ENCODE data around the gene AFP. TPM values are rescaled to one million over a fixed set of nuclear protein-coding genes. Genes with fewer than 3 reads are reported as not detected.

The AFP gene
- total and polyA plus RNA-seq, 2 of the 8 experiments (the other 6 are each of a cell fraction or from before 2014, with no cell fraction given): 6.1 to 10.4 TPM

- no peak overlapping the region for H2BK12ac ChIP-seq (ENCODE audit: low read depth, low read length)
- ChIA-PET POLR2A (ENCODE audit: partially characterized antibody) (interaction anchor here (1.0 kb wide), 1 partner anchor 16 kb away, joined by 3 read pairs; no protein-coding TSS in a partner anchor), CTCF (ENCODE audit: partially characterized antibody) (interaction anchor here (0.8 to 1.5 kb wide), 2 partner anchors 34 to 105 kb away, joined by 3 read pairs; no protein-coding TSS in a partner anchor)
- H4K8ac ChIP-seq (ENCODE audit: extremely low read depth, insufficient read depth, low read length): no peak overlapping the region
- TF ChIP-seq CTCF (IDR thresholded peaks at IDR 0.05; ENCODE audit: control extremely low read depth in 1 of 3, insufficient read depth in 1 of 3, low read depth in 1 of 3, low read length in 3 of 3) (no peak), TEAD4 (IDR thresholded peaks at IDR 0.05; ENCODE audit: low read depth, low read length) (no peak), MAX (IDR thresholded peaks at IDR 0.05) (no peak)
- DNase-seq (ENCODE audit: low read depth in 1 of 2, low spot score in 2 of 2): no peak
- H3K4me3 ChIP-seq (ENCODE audit: extremely low read depth in 1 of 4, insufficient read depth in 2 of 4, low read depth in 3 of 4, low read length in 4 of 4): no peak overlapping the region
- H4K20me1 ChIP-seq (replicated peaks in 1 of 2; ENCODE audit: control insufficient read depth in 1 of 2, insufficient read depth in 2 of 2, low read length in 2 of 2): no peaks in the 10 kb centered on the region
- H3K79me2 ChIP-seq (ENCODE audit: control insufficient read depth in 1 of 2, insufficient read depth in 2 of 2, low read length in 2 of 2): no peaks in the 10 kb centered on the region
- no peaks in the 10 kb centered on the region for H3K27me3 ChIP-seq (replicated peaks in 1 of 4; ENCODE audit: control insufficient read depth in 3 of 4, extremely low read depth in 1 of 4, insufficient read depth in 3 of 4, low read length in 3 of 4)
- no peak overlapping the region for H2AK5ac ChIP-seq (ENCODE audit: low read depth, low read length)
- no peak overlapping the region for H2BK15ac ChIP-seq (ENCODE audit: low read length)
- no peak overlapping the region for H4K91ac ChIP-seq (replicated peaks; ENCODE audit: insufficient read length, low read length)
- H4K5ac ChIP-seq (ENCODE audit: insufficient read length, low read depth, low read length): no peak overlapping the region
- H3K23me2 ChIP-seq (ENCODE audit: low read depth, low read length): no peaks in the 10 kb centered on the region
- H3K23ac ChIP-seq (ENCODE audit: insufficient read length): no peak overlapping the region
- no peak overlapping the region for H3K9ac ChIP-seq (replicated peaks in 1 of 4; ENCODE audit: extremely low read depth in 1 of 4, low read depth in 3 of 4, low read length in 3 of 4)
- H3K36me3 ChIP-seq (ENCODE audit: control insufficient read depth in 2 of 4, insufficient read depth in 4 of 4, low read length in 3 of 4): no peaks in the 10 kb centered on the region
- no peaks in the 10 kb centered on the region for H3K79me1 ChIP-seq (ENCODE audit: low read depth, low read length)
- no peaks in the 10 kb centered on the region for H3K4me1 ChIP-seq (replicated peaks in 1 of 4; ENCODE audit: control insufficient read depth in 3 of 4, insufficient read depth in 4 of 4, low read length in 3 of 4)
- no peak overlapping the region for H3K27ac ChIP-seq (ENCODE audit: low read depth, low read length)
- no peak overlapping the region for H2BK20ac ChIP-seq (ENCODE audit: low read length)
- no peak for FAIRE-seq
- no peaks in the 10 kb centered on the region for H3K9me3 ChIP-seq (ENCODE audit: insufficient read depth in 2 of 2, low read depth in 1 of 2, low read length in 1 of 2)
- no peak overlapping the region for H2BK120ac ChIP-seq (replicated peaks; ENCODE audit: low read depth, low read length)
- 84% methylated on average over 3 of the region's 3 CpGs; no CpG with 5 or more reads in 1 of the 2 experiments for WGBS, 2 experiments (ENCODE audit: extremely low coverage in 1 of 2, insufficient coverage in 1 of 2, insufficient read length in 1 of 2, insufficient replicate concordance in 2 of 2, low coverage in 1 of 2, low lambda C conversion rate in 2 of 2, missing lambda C conversion rate in 1 of 2)
- no peak overlapping the region for H3K56ac ChIP-seq (replicated peaks; ENCODE audit: insufficient read length, low read depth, low read length)
- no peak overlapping the region for H2AFZ ChIP-seq (ENCODE audit: low read length)
- no peak overlapping the region for H3K4ac ChIP-seq (replicated peaks; ENCODE audit: insufficient read length, low read depth, low read length)
- H3K14ac ChIP-seq (ENCODE audit: insufficient read length): no peak overlapping the region
- H3K4me2 ChIP-seq (ENCODE audit: insufficient read depth in 1 of 2, low read depth in 2 of 2, low read length in 2 of 2): no peak overlapping the region
- no peak overlapping the region for H2BK5ac ChIP-seq (ENCODE audit: low read depth, low read length)
- no peak overlapping the region for H3K18ac ChIP-seq (ENCODE audit: extremely low read depth, low read length)
Measured at GRCh38 chr4:73468170-73468569, 32.1 kb downstream of the AFP start.
